Measurements from ENCODE around the gene NKAPL.
A peak's percentile ranks its signal among the peaks of the same experiment; 100 is the strongest.

The NKAPL gene

GRCh38 chr6:28245206-28245941 lies 13.7 kb upstream of the NKAPL start:
- DNase-seq: no peak

- DNase-seq: no peak
These were observed 10.2 kb upstream of the NKAPL start for GRCh38 chr6:28248916-28249315.

GRCh38 chr6:28250747-28251146 lies 8.3 kb upstream of the NKAPL start:
- DNase-seq: no peak

- peak; percentile 37 to 42 for DNase-seq
These were observed 7.5 kb upstream of the NKAPL start for GRCh38 chr6:28251661-28252008.

GRCh38 chr6:28252009-28252975 lies 6.8 kb upstream of the NKAPL start, which contains the start of gene ZKSCAN4:
TSS of gene ZKSCAN4 (minus strand) at chr6:28252269. CDS start at chr6:28251980, 289 bp downstream.
- peak; percentile 79 to 88 for DNase-seq

GRCh38 chr6:28254121-28254519 lies 5.0 kb upstream of the NKAPL start:
- DNase-seq: no peak

GRCh38 chr6:28257042-28257441 lies 2.1 kb upstream of the NKAPL start:
- DNase-seq: no peak

- DNase-seq: no peak
These were observed 4.8 kb downstream of the NKAPL start for GRCh38 chr6:28263922-28264321.

- DNase-seq: no peak
These were observed 5.8 kb downstream of the NKAPL start for GRCh38 chr6:28264834-28265401.

- DNase-seq: no peak
These were observed 7.5 kb downstream of the NKAPL start for GRCh38 chr6:28266563-28266961.

GRCh38 chr6:28266962-28267694 lies 8.0 kb downstream of the NKAPL start, which contains the start of gene ZSCAN26:
TSS of gene ZSCAN26 (plus strand) at chr6:28267143. CDS start at chr6:28271920, 4,777 bp downstream.
- DNase-seq: peak; percentile 82 to 89

GRCh38 chr6:28267695-28268059 lies 8.6 kb downstream of the NKAPL start:
- DNase-seq: no peak

GRCh38 chr6:28269492-28269891 lies 10.4 kb downstream of the NKAPL start:
- no peak for DNase-seq

- DNase-seq: no peak
These were observed 15.8 kb downstream of the NKAPL start for GRCh38 chr6:28274888-28275287.

- no peak for DNase-seq
These were observed 18.6 kb downstream of the NKAPL start for GRCh38 chr6:28277746-28278145.

GRCh38 chr6:28280595-28281287 lies 21.6 kb downstream of the NKAPL start:
- no peak for DNase-seq

GRCh38 chr6:28281288-28282064 lies 22.4 kb downstream of the NKAPL start, which contains the start of gene PGBD1:
TSS of gene PGBD1 (plus strand) at chr6:28281572. CDS start at chr6:28283814, 2,242 bp downstream.
- peak; percentile 59 to 76 for DNase-seq

GRCh38 chr6:28282926-28283325 lies 23.8 kb downstream of the NKAPL start:
- no peak for DNase-seq

GRCh38 chr6:28291573-28291972 lies 32.5 kb downstream of the NKAPL start:
- no peak for DNase-seq

GRCh38 chr6:28295326-28295725 lies 36.2 kb downstream of the NKAPL start:
- no peak for DNase-seq

GRCh38 chr6:28296520-28297060 lies 37.5 kb downstream of the NKAPL start:
- no peak for DNase-seq

Data from stimulated activated CD4-positive, alpha-beta T cell treated with anti-CD3 and anti-CD28 coated beads, Interleukin-2, amount 100 ng/mL, for 24 hours (primary cell).